A549 treated with RU486 at 1 μM for 4 hours (cell line): Measurements from ENCODE around the gene ARHGAP31. TPM values are rescaled to one million over a fixed set of nuclear protein-coding genes. Genes with fewer than 3 reads are reported as not detected.

Experiments
- total RNA-seq: library from RNA; stranded (reverse); fragments of 200-300 nt; extraction: Qiagen RNA extraction; gene quantifications from 5 replicates; pipeline ENCODE4 v1.2.3, GENCODE V29; 2022; ENCODE audit warnings: low read depth

Gene ARHGAP31, protein sequence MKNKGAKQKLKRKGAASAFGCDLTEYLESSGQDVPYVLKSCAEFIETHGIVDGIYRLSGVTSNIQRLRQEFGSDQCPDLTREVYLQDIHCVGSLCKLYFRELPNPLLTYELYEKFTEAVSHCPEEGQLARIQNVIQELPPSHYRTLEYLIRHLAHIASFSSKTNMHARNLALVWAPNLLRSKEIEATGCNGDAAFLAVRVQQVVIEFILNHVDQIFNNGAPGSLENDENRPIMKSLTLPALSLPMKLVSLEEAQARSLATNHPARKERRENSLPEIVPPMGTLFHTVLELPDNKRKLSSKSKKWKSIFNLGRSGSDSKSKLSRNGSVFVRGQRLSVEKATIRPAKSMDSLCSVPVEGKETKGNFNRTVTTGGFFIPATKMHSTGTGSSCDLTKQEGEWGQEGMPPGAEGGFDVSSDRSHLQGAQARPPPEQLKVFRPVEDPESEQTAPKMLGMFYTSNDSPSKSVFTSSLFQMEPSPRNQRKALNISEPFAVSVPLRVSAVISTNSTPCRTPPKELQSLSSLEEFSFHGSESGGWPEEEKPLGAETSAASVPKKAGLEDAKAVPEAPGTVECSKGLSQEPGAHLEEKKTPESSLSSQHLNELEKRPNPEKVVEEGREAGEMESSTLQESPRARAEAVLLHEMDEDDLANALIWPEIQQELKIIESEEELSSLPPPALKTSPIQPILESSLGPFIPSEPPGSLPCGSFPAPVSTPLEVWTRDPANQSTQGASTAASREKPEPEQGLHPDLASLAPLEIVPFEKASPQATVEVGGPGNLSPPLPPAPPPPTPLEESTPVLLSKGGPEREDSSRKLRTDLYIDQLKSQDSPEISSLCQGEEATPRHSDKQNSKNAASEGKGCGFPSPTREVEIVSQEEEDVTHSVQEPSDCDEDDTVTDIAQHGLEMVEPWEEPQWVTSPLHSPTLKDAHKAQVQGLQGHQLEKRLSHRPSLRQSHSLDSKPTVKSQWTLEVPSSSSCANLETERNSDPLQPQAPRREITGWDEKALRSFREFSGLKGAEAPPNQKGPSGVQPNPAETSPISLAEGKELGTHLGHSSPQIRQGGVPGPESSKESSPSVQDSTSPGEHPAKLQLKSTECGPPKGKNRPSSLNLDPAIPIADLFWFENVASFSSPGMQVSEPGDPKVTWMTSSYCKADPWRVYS (N-terminal part only)
- total RNA-seq, result 0.88 to 2.0 TPM (median 1.7 TPM) in 5 replicates

GRCh38 chr3:119293871-119294695 is at the start of gene ARHGAP31:
TSS of gene ARHGAP31 (plus strand) at chr3:119294383. CDS start at chr3:119294905, 522 bp downstream.

GRCh38 chr3:119463171-119464169 is 169.3 kb downstream of the ARHGAP31 start, which contains the start of gene TMEM39A:
TSS of gene TMEM39A (minus strand) at chr3:119463615. CDS start at chr3:119462074, 1,541 bp downstream.

Other genes with a start within 250 kb of the ARHGAP31 start
- gene TEX55, start 148.2 kb upstream of the ARHGAP31 start, total RNA-seq, result not detected in 5 replicates
- 11.2 to 14.4 TPM (median 14.1 TPM) in 5 replicates for gene UPK1B, start 120.8 kb upstream of the ARHGAP31 start, total RNA-seq
- gene B4GALT4, start 53.5 kb upstream of the ARHGAP31 start, total RNA-seq, result 98.6 to 128 TPM (median 118 TPM) in 5 replicates
- 25.9 to 27.6 TPM (median 26.5 TPM) in 5 replicates for gene TMEM39A, start 169.2 kb downstream of the ARHGAP31 start, total RNA-seq
- gene POGLUT1, start 174.6 kb downstream of the ARHGAP31 start, total RNA-seq, result 8.2 to 10.2 TPM (median 9.0 TPM) in 5 replicates
- 59.7 to 104 TPM (median 74.4 TPM) in 5 replicates for gene TIMMDC1, start 204.2 kb downstream of the ARHGAP31 start, total RNA-seq